ENCODE results near the gene SP110.

SP110 gene

DNA sequence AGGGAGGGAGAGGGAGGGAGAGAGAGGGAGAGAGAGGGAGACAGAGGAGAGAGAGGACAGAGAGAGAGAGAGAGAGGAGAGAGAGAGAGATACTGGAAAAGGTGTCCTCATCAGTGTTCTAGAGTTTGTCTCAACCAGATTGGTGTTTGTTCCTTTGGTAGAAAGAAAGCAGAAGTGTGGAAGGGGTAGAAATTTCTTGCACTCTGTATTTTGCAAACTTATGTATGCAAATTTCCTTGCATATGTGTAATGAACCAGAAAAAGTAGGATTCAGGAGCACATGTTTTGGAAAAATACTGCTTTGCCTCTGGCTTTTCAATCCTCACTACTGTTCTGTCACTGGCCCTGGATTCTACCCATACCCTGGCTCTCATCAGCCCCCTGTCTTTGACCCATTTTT lies 4.7 kb upstream of the SP110 start:
- DNase-seq (ENCODE audit: low read depth): no peak

DNA sequence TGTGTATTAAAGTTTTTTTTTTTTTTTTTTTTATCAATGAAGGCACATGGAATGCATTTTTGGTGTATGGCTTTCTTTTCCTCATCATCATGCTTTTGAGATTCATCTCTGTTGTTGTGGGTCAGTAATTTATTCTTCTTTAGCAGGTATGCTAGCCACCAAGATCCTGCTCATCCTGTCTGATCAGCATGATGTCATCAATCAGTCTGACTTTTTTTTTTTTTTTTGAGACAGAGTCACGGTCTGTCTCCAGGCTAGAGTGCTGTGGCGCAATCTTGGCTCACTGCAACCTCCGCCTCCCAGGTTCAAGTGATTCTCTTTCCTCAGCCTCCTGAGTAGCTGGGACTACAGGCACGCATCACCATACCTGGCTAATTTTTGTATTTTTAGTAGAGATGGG lies 3.0 kb upstream of the SP110 start:
- DNase-seq (ENCODE audit: low read depth): peak; percentile 61

DNA sequence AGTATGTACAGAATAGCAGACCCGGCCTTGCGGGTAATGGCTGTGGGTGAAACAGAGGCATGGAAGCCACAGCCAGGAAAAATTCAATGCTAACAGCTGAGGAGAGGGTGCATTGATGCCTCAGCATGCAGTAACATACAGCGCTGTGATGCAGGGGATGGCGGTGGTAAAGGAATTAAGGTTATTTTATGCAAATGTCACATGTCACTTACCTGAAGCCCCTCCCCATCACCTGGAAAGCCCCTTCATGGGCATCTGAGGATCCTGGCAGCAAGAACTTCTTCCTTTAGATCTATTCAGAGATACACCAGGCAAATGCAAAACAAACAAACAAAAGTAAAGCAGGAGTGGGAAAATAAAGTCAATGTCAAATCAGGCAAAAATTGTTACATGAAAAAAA lies 1.7 kb upstream of the SP110 start:
- DNase-seq (ENCODE audit: low read depth): no peak

DNA sequence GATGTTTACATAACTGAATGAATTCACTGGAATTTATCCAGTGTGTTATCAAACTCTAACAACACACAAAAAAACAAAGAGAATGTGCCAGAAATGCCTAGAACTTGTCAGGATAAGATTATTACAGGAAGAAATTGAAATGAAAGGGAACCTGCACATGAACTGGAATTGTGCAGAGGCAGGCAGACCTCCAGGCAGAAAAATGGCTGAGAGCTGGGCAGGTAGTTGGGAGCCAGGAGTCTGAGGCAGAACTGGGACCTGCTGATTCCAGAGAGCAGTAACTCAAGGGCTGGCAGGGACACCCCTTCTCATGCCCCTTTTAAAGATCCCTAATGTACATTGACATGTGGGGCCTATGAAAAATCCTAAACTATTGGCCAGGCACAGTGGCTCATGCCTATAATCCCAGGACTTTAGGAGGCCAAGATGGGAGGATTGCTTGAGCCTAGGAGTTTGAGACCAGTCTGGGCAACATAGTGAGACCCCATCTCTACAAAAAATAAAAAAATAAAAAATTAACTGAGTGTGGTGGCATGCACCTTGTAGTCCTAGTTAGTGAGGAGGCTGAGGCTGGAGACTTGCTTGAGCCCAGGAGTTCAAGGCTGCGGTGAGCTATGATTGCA lies 674 bp upstream of the SP110 start:
- no peak for DNase-seq (ENCODE audit: low read depth)

DNA sequence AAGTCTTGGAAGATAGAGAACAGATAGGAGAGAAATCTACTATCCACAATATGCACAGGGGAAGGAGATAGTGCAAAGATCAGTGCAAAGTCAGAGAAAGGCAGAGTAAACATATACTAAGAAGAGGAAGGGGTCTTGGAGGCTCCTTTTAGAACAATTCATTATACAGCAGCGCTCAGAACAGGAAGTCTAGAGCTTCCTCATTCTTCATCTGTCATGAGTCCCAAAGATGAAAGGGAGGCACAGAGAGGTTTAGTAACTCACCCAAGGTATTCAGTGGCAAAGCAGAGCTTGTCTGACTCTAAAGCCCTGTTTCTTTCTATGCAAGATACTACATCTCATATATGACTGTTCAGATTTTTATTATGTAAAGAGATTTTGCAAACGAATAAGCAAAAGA lies 1.4 kb downstream of the SP110 start:
- no peak for DNase-seq (ENCODE audit: low read depth)

DNA sequence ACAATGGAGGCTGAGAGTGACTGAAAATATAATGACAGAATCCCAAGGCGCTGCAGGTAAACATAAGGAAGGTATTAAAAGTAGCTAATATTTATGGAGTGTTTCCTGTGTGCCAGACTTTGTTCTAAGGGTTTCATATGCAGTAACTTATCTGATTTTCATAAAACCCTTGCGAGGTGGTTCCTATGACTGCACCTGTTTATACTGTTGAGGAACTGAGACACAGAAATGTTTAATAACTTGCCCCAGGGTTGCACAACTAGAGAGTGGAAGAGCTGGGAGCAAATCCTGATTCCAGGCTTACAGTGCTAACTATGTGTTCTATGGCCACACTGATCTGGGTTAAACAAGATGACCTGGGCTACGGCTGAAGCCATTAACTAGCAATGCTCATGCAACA lies 2.4 kb downstream of the SP110 start:
- no peak for DNase-seq (ENCODE audit: low read depth)

DNA sequence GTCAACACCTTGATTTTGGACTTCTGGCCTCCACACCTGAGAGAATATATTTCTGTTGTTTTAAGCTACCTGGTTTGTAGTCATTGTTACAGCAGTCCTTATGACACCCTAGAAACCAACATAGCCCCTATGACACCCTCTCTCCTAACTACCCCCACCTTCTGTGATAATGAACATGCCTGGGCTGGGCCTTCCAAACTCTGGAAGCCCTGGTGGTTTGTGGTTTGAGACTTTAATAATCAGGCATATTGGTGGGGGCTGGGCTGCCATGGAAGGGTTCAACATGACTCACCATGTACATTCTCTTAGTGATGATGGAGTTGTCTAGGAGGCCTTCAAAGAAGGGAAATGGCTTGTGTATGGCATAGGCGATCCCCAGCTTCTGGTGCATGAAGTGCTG lies 3.3 kb downstream of the SP110 start:
- no peak for DNase-seq (ENCODE audit: low read depth)

DNA sequence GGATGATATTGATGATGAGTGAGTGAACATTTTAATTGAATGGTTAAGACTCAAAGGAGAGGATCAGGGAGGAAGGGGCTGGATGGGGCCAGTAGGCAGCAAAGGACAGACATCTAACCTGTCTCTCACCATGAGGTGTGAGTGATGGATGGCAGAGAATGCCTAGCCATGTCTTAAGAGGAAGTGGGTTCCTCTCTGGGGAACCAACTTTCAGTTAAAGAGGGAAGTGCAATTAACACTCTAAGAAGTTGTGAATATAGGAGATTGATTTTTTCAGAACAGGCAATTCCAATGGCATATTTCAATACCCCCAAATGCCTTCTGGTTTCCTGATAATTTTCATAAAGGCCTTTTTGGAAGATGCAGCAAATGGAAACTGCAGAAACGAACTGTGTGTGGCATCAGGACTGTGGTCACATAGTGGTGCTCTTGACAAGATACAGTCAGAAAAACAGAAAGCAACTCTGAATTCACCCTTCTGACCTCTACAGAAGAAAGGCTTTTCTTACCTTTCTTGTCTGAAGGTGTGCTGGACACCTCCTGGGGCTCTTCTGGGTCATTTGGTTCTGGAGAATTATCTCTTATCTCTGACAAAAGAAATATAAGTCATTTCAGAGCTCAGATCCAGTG lies 10.2 kb downstream of the SP110 start:
- no peak for DNase-seq (ENCODE audit: low read depth)

DNA sequence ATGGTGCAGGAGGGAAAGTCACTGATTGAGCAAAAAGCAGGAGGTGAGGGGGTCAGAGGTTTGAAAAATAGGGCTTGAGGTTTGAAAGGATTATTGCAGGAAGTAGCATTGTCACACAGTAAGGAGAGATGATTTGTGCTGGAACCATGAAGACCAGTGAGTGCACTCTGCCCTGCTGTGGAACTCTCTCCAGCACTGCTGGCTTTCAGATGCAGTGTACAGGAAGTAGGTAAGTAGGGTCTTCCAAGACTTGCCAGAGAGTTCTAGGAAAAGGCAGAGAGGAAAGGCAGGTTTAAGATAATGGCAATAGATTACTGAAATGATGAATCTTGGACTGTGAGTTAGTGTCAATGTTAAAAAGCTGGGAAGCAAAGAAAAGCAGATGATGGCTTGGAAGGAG lies 11.2 kb downstream of the SP110 start:
- no peak for DNase-seq (ENCODE audit: low read depth)

DNA sequence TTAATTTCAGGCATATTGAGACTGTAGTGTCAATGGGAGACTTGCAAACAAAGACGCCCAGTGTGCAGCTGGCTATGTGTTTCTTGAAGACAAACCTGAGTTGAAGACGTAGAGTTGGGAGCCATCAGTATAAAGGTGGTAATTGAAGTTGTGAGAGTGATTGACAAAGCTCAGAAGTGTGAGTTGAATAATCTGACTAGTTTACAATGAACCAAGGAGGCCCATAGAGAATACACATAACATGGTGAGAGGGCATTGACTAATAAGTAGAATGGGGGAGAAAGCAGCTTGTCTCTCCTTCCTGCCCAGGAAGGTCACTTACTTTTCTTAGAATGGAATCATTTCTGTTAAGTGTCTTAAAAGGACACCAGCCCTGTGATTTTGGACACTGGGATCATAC lies 14.1 kb downstream of the SP110 start:
- no peak for DNase-seq (ENCODE audit: low read depth)

DNA sequence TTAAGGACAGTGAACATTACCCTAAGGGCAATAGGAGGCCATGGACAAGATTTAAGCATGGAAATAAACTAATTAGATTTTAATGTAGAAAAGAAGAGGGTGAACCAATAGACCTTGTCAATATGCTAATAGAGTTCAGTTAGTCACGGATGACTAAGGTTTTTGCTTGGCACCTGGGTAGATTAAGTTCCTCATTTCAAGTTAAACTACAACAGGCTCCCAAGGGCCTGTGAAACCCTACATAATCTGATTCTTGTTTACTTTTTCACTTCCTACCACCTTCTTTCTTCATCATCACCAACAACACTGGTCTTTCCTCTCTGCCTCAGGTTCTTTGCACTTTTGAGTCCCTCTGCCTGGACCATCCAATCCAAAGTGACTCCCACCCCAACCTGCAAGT lies 14.8 kb downstream of the SP110 start:
- no peak for DNase-seq (ENCODE audit: low read depth)

DNA sequence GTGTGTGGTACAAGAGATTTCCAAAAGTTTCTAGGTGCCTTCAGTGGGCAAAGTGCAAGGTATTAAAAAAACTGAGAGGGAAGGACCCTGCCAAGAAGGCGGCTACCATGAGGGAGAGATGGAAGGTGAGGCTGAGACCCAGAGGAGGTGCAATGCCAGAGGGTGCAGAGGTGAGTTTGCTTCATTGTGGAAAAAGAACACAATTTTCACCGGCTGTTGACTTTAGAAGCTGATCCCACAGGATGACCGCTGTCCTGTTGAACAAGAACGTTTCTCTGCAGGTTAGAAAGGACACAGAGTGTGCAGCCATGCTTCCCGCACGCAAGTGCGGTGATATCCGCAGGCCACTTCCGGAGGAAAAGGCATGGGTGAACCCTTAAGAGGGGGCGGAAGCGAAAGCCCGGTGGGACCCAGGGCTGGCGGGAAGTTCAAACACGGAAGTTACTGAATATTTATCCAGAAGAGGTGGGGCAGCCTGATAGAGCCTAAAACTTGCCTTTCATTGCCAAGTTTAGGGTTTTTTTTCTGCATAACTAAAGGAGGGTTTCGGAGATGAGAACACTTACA lies 16.6 kb downstream of the SP110 start:
- DNase-seq (ENCODE audit: low read depth): no peak

DNA sequence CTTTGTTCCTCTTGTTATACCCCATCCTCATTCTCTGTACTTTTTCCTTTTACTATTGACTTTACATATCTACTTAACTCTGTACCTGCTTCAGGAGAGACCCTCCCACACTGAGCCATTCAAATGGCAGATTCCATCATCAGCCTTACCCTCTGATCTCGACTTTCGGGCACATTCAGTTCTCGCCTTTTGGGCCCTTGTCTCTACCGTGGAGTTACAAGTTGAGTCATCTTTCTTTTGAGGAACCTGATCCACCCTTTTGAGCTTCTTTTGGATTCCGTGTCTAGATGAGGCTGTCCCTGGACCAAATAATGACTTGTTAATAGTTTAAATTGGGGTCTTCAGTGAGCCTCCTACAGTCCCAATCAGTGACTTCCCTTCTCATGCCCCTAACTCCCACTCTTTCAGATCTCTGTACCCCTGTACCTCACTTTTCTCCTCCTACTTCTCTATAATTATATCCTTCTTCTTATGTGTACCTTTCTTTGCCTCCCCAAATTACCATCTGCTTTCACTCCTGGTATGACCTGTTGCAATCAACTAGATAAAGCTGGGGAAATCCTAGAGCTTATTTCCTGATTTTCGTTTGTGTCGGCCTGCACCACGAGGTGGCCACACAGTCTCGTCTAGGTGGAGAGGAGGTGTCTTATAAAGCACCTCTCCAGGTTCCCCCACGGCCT lies 17.2 kb downstream of the SP110 start:
- DNase-seq (ENCODE audit: low read depth): no peak

DNA sequence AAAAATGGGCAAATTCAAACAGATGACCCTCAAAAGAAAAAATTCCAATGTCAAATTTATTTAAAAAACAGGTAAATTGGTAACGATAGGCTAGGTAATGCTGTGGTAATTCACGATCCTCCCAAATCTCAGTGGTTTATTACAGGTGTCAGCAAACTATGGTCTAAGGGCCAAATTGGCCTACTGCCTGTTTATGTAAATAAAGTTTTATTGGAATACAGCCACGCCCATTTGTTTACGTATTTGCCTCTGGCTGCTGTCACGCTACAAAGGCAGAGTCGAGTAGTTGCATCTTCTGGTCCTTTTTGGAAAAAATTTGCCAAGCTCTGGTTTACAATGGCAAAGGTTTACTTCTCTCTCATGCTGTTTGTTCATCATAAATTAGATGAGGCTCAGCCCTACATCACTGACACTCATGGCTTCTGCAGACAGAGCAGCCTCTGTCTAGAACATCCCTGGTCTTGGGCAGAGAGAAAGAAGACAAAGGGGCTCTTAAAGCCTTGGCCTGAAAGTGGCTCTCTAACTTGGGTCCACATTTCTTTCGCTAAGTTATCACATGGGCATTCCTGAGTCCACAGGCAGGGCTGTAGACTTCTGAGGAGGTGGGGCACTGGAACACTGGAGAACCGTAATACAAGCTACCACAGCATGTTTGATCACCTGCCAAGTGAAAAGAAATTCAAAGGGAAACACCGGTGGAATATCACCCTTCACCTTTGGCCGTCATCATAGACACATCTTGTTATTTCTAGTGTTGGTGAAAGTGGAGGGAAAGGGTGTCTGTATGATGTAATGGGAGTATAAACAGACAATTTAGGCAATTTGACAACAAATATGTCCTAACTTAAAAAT lies 34.8 kb downstream of the SP110 start:
- peak; percentile 41 for DNase-seq (ENCODE audit: low read depth)

DNA sequence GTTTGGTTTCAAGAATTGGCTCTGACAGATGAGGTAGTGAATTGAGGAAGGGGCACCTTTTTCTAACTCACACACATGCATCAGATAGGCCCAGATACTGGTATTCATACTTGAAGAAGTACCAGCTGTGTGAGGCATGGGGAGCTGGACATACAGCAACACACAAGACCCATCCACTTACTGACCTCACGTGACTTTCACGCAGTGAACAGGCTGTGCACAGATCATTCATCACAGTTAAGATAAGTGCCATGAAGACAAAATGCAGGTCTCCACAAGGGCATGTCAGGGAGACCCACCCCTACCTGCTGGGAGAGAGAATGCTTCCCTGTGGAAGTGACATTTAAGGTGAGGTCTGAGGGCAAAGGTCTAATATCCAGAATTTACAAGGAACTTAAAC lies 38.6 kb downstream of the SP110 start:
- no peak for DNase-seq (ENCODE audit: low read depth)

DNA sequence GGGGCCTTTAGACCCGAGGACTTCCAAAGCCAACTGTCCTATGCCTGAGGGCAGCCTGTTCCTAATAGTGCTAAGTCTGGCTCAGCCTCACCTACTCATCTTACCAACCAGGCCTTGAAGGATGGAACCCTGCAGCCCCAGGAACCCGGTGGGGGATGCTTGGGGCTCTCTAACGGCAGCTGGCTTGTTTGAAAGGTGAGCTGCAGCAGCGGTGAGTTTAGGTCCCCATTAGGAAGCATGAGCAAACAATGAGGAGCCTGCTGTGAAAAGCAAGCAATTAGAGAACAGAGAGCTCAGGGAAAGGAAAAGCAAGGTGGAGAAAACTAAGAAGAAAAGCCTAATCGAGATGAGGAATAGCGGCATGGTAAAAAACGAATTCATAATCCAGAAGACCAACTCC lies 39.9 kb downstream of the SP110 start:
- DNase-seq (ENCODE audit: low read depth): no peak

DNA sequence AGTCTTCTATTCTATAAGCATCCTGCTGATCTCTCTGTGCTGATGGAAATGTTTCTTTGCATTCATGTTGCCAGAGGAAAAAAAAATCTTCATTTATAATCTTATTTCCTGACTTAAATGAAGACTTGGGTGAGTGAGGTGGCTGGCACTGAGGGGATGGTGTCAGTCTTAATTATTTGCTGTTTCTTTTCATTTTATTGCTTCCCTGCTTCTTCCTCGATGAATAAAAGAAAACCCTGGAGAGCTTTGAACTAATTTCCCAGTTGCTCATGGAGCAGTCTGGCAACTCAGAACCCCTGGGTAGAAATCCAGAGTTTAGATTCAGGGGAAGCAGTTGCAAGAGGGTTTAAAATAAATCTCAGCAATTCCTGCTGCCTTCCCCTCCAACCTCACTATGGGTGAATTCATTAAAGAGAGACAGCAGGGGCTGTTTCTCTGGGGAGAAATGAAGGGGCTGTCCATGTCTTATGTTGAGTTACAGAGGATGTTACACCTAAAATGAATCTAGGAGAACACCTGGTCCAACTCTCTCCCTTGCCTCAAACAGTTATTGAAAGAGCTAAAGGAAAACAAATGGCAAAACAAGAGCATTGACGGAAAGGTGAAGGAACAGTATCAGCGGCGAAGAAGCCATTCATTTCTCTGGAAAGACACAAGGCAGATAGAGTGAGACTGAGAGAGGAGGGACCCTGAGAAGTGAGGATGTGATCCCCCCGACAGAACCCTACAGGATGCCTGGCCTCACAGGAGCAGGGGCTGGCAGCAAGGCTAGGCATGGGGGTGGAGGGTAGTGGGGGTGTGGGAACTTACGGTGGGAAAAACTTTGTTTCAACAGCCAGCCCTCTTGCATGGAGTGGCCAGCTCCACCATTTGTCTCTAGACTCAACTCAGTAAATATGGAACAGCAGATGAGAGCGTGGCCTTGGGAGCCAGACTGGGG lies 41.0 kb downstream of the SP110 start:
- no peak for DNase-seq (ENCODE audit: low read depth)

DNA sequence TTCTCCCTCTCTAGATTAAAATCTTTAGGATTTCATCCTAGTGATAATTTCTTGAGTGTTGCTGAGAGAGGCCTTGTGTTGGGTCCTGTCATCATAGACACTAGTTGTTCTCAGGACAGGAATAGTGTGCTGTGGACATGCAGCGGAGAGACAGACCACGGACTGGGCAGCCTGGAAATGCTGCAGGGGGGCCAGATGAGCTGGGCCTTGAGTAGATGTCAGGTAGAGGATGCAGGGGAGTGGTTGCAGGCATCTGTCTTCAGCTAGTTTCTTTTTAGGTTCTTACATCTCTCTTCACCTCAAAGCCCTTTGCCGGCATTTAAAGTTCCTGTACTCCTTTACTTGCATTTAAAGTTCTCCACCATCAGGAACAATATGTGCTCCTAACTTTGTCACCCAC lies 42.8 kb downstream of the SP110 start:
- no peak for DNase-seq (ENCODE audit: low read depth)

DNA sequence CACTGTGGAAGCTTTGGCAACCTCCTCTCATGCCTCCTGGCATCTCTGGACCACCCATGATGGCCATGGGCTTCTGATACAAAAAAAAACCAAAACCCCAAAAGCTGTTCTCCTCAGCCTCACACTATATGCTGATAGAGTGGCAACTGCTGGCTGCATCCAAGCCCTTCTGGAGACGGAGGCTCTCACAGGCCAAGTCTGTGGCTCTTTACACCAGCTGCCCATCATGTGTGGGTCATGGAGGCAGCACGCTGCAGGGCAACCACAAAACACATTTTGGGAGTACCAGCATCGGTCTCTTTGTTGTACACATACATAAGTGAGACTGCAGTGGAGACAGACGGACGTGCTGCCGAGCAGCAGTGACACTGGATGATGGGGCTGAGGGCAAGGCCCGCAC lies 45.3 kb downstream of the SP110 start:
- DNase-seq (ENCODE audit: low read depth): no peak

DNA sequence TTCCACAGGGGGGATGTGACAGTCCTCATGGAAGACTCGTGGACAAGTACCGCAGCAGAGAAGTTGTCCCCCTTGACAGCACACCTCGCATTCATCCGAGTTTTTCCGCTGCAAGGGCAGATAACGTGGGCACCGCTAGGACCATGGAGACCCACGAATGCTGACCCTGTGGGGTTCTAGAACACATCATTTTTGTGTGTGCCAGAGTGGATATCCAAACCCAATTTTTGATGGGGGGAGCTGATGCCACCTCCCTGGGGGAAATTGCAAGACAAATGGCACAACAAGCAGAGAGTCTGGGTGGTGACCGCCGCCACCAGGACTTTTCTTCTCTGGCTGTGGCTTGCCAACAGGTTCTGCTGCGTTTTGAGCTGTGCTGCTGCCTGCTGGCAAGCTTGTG lies 46.9 kb downstream of the SP110 start:
- DNase-seq (ENCODE audit: low read depth): no peak

DNA sequence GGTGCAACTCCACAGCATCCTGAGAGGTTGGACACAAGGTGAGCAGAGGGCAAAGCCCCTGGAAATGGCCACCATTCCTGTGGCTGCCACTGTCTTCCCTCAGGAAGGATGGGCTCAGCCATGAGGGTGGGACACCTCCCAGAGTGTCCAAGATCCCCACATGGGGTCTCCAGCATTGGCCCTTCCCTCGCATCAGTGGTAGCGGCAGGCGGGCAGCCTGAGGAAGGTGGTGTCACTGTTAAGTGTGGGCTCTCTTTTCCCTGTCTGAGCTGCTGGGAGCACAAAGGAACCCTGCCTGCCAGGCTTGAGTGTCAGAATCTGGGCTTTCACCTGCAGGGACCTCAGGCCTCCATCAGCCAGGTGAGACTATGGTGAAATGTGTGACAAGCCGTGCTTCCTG lies 47.6 kb downstream of the SP110 start:
- DNase-seq (ENCODE audit: low read depth): no peak
